Prostate gland (tissue), 2 donors: ENCODE results near the gene COL4A2.

Experiments used
- CTCF ChIP-seq, 4 experiments: fragments of 200-600 bp in 2 of 4; fragments of 450-650 bp in 2 of 4; sonication (generic) in 2 of 4; IDR thresholded peaks; 1 replicate in 3 of 4; 2 replicates in 1 of 4; pipeline ENCODE4 v1.5.1; 2016 to 2019; ENCODE audit warnings: antibody characterized with exemption in 4 of 4, mild to moderate bottlenecking in 2 of 4, moderate library complexity in 2 of 4
- POLR2A ChIP-seq: fragments of 450-650 bp; IDR thresholded peaks from one replicate; pipeline ENCODE4 v1.6.1; 2016; ENCODE audit warnings: antibody characterized with exemption, mild to moderate bottlenecking

DNA sequence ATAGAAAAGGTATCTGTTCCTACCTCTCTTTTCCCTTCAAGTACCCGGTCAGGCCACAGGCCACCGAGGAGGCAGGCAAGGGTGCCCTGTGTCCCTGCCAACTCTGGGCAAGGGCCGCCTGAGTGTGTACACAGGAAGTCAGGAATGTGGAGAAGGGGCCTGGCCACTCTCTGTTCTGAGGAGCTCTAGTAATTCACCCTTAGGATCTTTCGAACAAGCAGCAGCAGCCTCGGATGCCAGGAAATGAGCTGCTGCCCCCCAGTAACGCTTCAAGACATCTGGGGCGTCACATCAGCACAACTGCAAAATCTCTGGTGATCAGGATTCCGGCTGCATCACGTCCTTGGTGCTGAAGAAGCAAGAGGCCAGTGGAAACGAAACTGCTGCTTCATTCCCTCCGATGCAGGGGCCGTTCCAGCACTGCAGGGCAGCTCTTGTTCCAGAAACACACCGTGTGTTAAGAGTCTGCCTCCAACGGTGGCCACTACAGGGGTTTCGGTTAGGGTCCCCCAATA, 252.4 kb downstream of the COL4A2 start:
- TF ChIP-seq CTCF (IDR thresholded peaks at IDR 0.05) (no peak), POLR2A (no peak)
